SU-DHL-6 (cell line): ENCODE results near the gene WDR62.

Experiments
- H2AFZ ChIP-seq: fragments of 200-600 bp; sonication (generic); 2 replicates; pipeline ENCODE4 v1.6.1; 2014; ENCODE audit warnings: low read depth, mild to moderate bottlenecking, moderate library complexity, mixed read lengths, antibody characterized with exemption, low read length; ENCODE audit not compliant: severe bottlenecking
- H3F3A ChIP-seq: fragments of 200-600 bp; shearing (Covaris generic); 2 replicates; pipeline ENCODE4 v1.6.0; 2016; ENCODE audit warnings: antibody characterized with exemption, mild to moderate bottlenecking; ENCODE audit not compliant: insufficient read depth
- H3K27ac ChIP-seq: fragments of 200-600 bp; sonication (generic); 2 replicates; pipeline ENCODE4 v1.5.1; 2016; ENCODE audit warnings: low read depth, mild to moderate bottlenecking, low read length, moderate library complexity, mixed read lengths
- H3K27me3 ChIP-seq: fragments of 200-600 bp; sonication (generic), shearing (Covaris generic); 2 replicates; pipeline ENCODE4 v1.6.0; 2014; ENCODE audit warnings: mild to moderate bottlenecking, low read length
- H3K36me3 ChIP-seq: fragments of 200-600 bp; sonication (generic); 2 replicates; pipeline ENCODE4 v1.6.1; 2014; ENCODE audit warnings: mild to moderate bottlenecking, low read length, mixed read lengths
- H3K4me2 ChIP-seq: fragments of 300-600, 200-600 bp; shearing (Covaris generic), sonication (generic); 2 replicates; pipeline ENCODE4 v1.6.0; 2014; ENCODE audit warnings: low read length, low read depth, mild to moderate bottlenecking; ENCODE audit not compliant: poor library complexity, severe bottlenecking
- H3K4me3 ChIP-seq: fragments of 200-600 bp; sonication (generic); 2 replicates; pipeline ENCODE4 v1.5.1; 2014; ENCODE audit warnings: antibody characterized with exemption, low read length, mild to moderate bottlenecking, mixed read lengths; ENCODE audit not compliant: insufficient read depth, poor library complexity, severe bottlenecking
- H3K79me2 ChIP-seq: fragments of 200-600 bp; sonication (generic); 2 replicates; pipeline ENCODE4 v1.6.1; 2014; ENCODE audit warnings: mild to moderate bottlenecking, low read length, moderate library complexity; ENCODE audit not compliant: insufficient read depth
- H3K9ac ChIP-seq: fragments of 200-600 bp; sonication (generic); 2 replicates; pipeline ENCODE4 v1.7.0; 2014; ENCODE audit warnings: mild to moderate bottlenecking, low read length
- H3K9me2 ChIP-seq: fragments of 200-600 bp; sonication (generic); replicated peaks from 2 replicates; pipeline ENCODE4 v1.6.1; 2014; ENCODE audit warnings: low read length; ENCODE audit not compliant: insufficient read depth
- H3K9me3 ChIP-seq: fragments of 200-600 bp; sonication (generic); 2 replicates; pipeline ENCODE4 v1.6.1; 2014; ENCODE audit warnings: low read length, mixed read lengths; ENCODE audit not compliant: insufficient read depth
- H4K20me1 ChIP-seq: fragments of 200-600 bp; sonication (generic); 2 replicates; pipeline ENCODE4 v1.6.1; 2014; ENCODE audit warnings: low read depth, mild to moderate bottlenecking, antibody characterized with exemption, low read length, moderate library complexity, mixed read lengths
- EZH2phosphoT487 ChIP-seq: fragments of 200-600 bp; sonication (generic), shearing (Covaris generic); conservative IDR thresholded peaks from 2 replicates; pipeline ENCODE4 v1.6.1; 2018; ENCODE audit warnings: mild to moderate bottlenecking, antibody characterized with exemption, low read length, moderate library complexity, mixed read lengths
- TF ChIP-seq, protein P1 (sequence below): fragments of 200-600 bp; sonication (generic); IDR thresholded peaks from one replicate; pipeline ENCODE4 v1.5.1; 2017; ENCODE audit warnings: antibody characterized with exemption, mild to moderate bottlenecking, low read length, moderate library complexity; ENCODE audit not compliant: insufficient read depth, poor library complexity, severe bottlenecking

Gene WDR62

DNA sequence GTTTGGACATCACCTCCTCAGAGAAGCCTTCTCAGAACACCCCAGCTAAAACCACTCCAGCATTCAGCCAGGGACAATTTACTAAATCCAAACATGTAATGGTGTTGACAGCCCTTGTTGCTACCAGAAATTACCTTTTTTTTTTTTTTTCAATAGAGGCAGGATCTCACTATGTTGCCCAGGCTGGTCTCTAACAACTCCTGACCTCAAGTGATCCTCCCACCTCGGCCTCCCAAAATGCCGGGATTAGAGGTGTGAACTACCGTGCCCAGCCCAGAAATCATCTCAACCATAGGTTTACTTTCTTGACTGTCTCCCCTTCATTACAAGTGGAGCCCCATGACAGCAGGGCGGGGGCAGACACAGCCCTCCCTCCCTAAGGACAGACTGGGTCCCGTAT, 31.3 kb upstream of the WDR62 start:
- Histone ChIP-seq H3K9ac (no peak overlapping the region), H3K4me2 (no peak overlapping the region), H3K9me2 (no peaks in the 10 kb centered on the region), H4K20me1 (no peaks in the 10 kb centered on the region), H3K4me3 (no peak overlapping the region), H3K27ac (no peak overlapping the region), H3K9me3 (no peaks in the 10 kb centered on the region), H3K27me3 (no peaks in the 10 kb centered on the region), H3K79me2 (no peaks in the 10 kb centered on the region), H2AFZ (no peak overlapping the region), H3K36me3 (no peaks in the 10 kb centered on the region), H3F3A (no peaks in the 10 kb centered on the region)
- no peak for TF ChIP-seq EZH2phosphoT487
- TF ChIP-seq, protein P1, sequence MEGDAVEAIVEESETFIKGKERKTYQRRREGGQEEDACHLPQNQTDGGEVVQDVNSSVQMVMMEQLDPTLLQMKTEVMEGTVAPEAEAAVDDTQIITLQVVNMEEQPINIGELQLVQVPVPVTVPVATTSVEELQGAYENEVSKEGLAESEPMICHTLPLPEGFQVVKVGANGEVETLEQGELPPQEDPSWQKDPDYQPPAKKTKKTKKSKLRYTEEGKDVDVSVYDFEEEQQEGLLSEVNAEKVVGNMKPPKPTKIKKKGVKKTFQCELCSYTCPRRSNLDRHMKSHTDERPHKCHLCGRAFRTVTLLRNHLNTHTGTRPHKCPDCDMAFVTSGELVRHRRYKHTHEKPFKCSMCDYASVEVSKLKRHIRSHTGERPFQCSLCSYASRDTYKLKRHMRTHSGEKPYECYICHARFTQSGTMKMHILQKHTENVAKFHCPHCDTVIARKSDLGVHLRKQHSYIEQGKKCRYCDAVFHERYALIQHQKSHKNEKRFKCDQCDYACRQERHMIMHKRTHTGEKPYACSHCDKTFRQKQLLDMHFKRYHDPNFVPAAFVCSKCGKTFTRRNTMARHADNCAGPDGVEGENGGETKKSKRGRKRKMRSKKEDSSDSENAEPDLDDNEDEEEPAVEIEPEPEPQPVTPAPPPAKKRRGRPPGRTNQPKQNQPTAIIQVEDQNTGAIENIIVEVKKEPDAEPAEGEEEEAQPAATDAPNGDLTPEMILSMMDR = no peak

DNA sequence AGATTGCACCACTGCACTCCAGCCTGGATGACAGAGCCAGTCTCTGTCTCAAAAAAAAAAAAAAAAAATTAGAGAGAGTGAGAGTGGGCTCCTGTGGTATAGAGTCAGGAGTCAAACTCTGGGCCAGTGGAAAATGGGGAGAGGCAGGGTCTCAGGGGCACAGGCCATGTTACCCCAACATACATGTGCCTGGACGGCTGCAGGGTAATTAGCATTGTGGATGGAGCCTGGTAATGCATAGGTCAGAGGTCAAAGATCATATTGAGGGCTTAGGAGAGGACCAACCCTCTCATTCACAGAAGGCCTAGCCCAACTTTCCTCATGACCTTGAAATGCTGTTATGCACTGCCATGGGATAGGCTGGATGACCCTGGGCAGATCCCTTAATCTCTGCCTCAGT, 29.2 kb upstream of the WDR62 start:
- H3K79me2 ChIP-seq = no peaks in the 10 kb centered on the region

DNA sequence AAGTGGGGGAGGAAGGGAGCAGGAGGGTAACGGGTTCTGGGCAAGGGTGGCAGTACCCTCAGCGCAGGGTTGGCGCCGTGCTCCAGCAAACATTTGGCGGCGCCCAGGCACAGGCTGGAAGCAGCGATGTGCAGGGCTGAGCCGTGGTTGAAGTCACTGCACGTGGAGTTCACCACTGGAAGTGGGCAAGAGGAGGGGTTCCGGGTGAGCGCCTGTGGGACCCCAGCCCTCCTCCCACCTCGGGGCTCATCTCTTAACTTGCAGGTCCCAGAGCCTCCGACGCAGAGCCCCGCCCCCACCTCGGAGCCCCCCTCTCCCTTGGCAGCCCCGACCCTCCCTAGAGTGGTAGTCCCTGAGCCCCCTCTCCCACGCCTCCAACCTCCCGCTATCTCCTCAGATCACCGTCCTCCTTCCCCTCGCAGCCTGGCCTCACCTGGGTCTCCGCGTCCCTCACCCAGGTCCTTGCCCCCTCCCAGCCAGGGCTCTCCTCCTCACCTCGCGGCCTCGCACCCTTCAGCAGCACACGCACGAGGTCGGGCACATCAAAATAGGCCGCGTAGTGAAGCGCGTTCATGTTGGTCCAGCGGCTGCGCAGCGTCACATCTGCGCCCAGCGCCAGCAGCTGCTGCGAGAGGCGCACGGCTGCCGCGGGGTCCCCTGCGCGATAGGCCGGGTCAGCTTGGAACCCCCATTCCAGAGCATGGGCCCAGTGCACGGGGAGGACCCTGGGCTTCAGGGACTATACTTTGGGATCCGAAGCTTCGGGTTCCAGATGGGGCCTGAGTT, 28.4 kb upstream of the WDR62 start:
- no peak overlapping the region for H3K9ac ChIP-seq
- H3K4me3 ChIP-seq = no peak overlapping the region
- no peaks in the 10 kb centered on the region for H3K9me2 ChIP-seq
- H3K27me3 ChIP-seq = no peaks in the 10 kb centered on the region
- no peaks in the 10 kb centered on the region for H3K79me2 ChIP-seq
- no peak overlapping the region for H2AFZ ChIP-seq
- no peaks in the 10 kb centered on the region for H3K36me3 ChIP-seq
- TF ChIP-seq, protein P1 = no peak
- no peak for TF ChIP-seq EZH2phosphoT487
- H3K4me2 ChIP-seq = no peak overlapping the region
- no peaks in the 10 kb centered on the region for H4K20me1 ChIP-seq
- H3F3A ChIP-seq = no peaks in the 10 kb centered on the region
- no peaks in the 10 kb centered on the region for H3K9me3 ChIP-seq
- H3K27ac ChIP-seq = no peak overlapping the region

More for the DNA sequence above, 29.2 kb upstream of the WDR62 start:
- no peaks in the 10 kb centered on the region for H3K9me3 ChIP-seq
- no peak overlapping the region for H3K27ac ChIP-seq
- H2AFZ ChIP-seq = no peak overlapping the region
- H4K20me1 ChIP-seq = no peaks in the 10 kb centered on the region
- no peaks in the 10 kb centered on the region for H3K27me3 ChIP-seq
- no peaks in the 10 kb centered on the region for H3K36me3 ChIP-seq
- TF ChIP-seq, protein P1 = no peak
- no peak for TF ChIP-seq EZH2phosphoT487
- no peak overlapping the region for H3K4me3 ChIP-seq
- H3F3A ChIP-seq = no peaks in the 10 kb centered on the region
- no peak overlapping the region for H3K9ac ChIP-seq
- H3K4me2 ChIP-seq = no peak overlapping the region
- no peaks in the 10 kb centered on the region for H3K9me2 ChIP-seq
